Large intestine (tissue), 3 donors: ENCODE results near the gene ITGAV. TPM values are rescaled to one million over a fixed set of nuclear protein-coding genes. Genes with fewer than 3 reads are reported as not detected.

Source experiments
- DNase-seq, 2 donors: peaks; one replicate each; pipeline versions ENCODE4 v3.0.0 to v3.0.0-alpha.2; 2013
- H3K27ac ChIP-seq: one replicate; pipeline ENCODE4 v1.5.1; 2013; ENCODE audit warnings: low read length
- H3K27me3 ChIP-seq: 2 replicates; pipeline ENCODE4 v1.6.1; 2013; ENCODE audit warnings: low read length; ENCODE audit not compliant: control insufficient read depth, insufficient read depth
- H3K36me3 ChIP-seq: 2 replicates; pipeline ENCODE4 v1.6.1; 2013; ENCODE audit warnings: low read length; ENCODE audit not compliant: control insufficient read depth, insufficient read depth
- H3K4me1 ChIP-seq: one replicate; pipeline ENCODE4 v1.6.1; 2013; ENCODE audit warnings: low read length; ENCODE audit not compliant: control insufficient read depth, insufficient read depth
- H3K4me3 ChIP-seq: one replicate; pipeline ENCODE4 v1.5.1; 2013; ENCODE audit warnings: low read length
- H3K9me3 ChIP-seq: one replicate; pipeline ENCODE4 v1.6.1; 2013; ENCODE audit warnings: mild to moderate bottlenecking, low read depth, low read length, moderate library complexity; ENCODE audit not compliant: control insufficient read depth
- WGBS: methylation state at CpG from one replicate; pipeline ENCODE4 v1.1.5; 2013; ENCODE audit warnings: low lambda C conversion rate; ENCODE audit not compliant: insufficient coverage; 5-methylcytosine and 5-hydroxymethylcytosine counted together
- polyA plus RNA-seq: library from polyadenylated mRNA; unstranded; fragments of 120-200 nt; gene quantifications from one replicate; pipeline ENCODE4 v1.2.1, GENCODE V29; 2013

ITGAV gene
- polyA plus RNA-seq, 1 donor = 46.4 TPM

DNA sequence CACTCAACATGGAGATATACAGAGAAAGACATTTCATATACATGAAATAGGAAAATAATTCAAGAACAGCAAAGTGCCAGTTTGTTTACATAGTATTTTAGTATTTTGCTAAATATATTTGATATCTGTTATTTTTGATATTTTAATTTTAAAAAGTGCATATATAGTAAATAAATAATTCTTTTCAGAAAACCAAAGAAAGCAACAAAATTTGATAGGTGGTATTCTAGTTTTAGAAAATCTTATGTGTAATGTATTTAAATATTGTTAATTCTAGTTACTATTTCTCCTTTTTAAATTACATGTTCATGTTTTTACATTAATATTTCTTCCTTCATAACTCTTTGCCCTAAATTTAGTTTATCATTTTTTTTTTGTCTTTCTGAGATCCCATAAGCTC is 69.5 kb downstream of the ITGAV start:
- H3K9me3 ChIP-seq = no peaks in the 10 kb centered on the region
- no peak overlapping the region for H3K4me3 ChIP-seq
- peaks cover 33% of the 10 kb centered on the region for H3K36me3 ChIP-seq
- H3K27me3 ChIP-seq = no peaks in the 10 kb centered on the region
- DNase-seq = no peak
- H3K4me1 ChIP-seq = no peaks in the 10 kb centered on the region
- no peak overlapping the region for H3K27ac ChIP-seq

DNA sequence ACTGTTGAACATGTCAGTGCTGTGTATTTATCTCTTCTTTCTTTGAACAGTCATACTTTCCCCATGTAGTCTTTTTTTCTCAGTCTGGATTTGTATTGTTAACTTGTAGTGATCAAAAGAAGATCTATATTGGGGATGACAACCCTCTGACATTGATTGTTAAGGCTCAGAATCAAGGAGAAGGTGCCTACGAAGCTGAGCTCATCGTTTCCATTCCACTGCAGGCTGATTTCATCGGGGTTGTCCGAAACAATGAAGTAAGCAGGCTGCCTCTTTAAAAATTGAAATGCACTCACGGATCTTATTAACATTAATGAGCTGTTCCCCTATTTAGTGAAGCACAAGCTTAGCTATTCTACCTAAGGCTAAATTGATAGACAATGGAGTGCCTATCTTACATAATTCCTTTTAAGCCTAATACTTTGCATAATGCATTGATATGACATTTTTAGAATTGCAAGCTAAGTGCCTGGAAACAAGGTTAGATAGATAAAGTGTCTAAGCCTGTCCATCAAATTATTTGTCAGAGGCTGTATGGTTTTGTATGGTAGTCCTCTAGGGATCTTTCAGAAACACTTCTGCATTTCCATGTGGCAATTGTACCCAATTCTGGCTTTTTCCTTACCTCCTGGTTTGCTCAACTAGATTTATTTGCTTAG is 74.7 kb downstream of the ITGAV start:
- Histone ChIP-seq H3K27me3 (no peaks in the 10 kb centered on the region), H3K4me3 (no peak overlapping the region), H3K4me1 (no peaks in the 10 kb centered on the region), H3K9me3 (no peaks in the 10 kb centered on the region), H3K27ac (no peak overlapping the region), H3K36me3 (peaks cover 48% of the 10 kb centered on the region)
- no CpG with 5 or more reads among the region's 5 CpGs for WGBS
- no peak for DNase-seq

DNA sequence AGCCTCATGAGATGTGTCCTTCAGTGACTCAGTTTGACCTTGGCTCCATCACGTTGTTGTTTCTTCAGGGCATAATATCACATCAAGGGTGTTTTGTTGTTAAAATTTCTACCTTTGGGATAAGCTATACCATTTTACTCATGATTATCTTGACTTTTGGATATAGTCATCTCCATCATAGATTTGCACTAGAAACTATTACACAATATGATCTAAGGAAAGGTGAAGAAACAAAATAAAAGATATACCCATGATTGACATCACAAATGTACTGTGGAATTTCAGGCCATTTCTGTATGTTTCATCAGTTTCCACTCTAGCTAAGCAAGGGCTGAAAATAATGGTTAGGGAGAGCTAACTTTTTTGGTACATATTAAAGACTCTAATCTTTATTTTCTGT is 79.3 kb downstream of the ITGAV start:
- Histone ChIP-seq H3K27ac (no peak overlapping the region), H3K27me3 (no peaks in the 10 kb centered on the region), H3K4me1 (no peaks in the 10 kb centered on the region), H3K9me3 (peaks cover 4% of the 10 kb centered on the region), H3K36me3 (peaks cover 76% of the 10 kb centered on the region), H3K4me3 (no peak overlapping the region)
- DNase-seq = no peak
- no CpG with 5 or more reads among the region's 1 CpG for WGBS

DNA sequence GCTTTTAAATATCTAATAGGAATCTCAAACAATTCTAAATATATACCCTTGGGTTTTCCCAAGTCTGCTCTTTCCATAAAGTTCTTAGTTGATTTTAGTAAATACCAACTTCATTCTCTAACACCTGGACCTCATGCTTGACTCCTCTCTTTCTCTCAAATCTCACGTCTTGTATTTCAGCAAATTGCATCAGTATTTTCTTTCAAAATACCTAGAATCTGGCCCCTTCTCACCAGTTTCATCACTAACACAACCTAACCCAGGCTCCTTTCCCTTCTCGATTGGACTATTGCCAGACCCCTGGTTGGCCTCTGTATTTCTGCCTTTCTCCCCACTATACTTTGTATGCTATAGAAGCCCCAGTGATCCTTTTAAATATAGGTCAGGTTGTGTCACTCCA is 81.0 kb downstream of the ITGAV start:
- Histone ChIP-seq H3K9me3 (peaks cover 4% of the 10 kb centered on the region), H3K4me1 (no peaks in the 10 kb centered on the region), H3K27me3 (no peaks in the 10 kb centered on the region), H3K4me3 (no peak overlapping the region), H3K36me3 (peaks cover 72% of the 10 kb centered on the region), H3K27ac (no peak overlapping the region)
- 80% methylated on average over 1 of the region's 2 CpGs for WGBS
- DNase-seq = no peak

DNA sequence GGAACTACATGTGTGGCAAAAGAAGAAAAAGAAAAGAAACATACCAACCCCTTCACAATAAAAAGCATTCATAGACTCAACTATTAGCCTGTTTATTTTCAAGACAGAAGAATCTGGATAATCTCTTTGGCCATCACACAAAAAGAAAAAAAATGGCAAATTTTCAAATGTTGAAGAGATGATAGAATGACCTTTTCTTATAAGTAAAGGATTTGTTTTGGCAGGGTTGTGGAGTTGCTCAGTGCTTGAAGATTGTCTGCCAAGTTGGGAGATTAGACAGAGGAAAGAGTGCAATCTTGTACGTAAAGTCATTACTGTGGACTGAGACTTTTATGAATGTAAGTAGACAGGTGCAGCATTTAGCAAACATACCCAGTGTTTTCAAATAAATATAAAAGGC is 85.5 kb downstream of the ITGAV start:
- WGBS = 100% methylated on average over 1 of the region's 1 CpG
- no peak for DNase-seq

DNA sequence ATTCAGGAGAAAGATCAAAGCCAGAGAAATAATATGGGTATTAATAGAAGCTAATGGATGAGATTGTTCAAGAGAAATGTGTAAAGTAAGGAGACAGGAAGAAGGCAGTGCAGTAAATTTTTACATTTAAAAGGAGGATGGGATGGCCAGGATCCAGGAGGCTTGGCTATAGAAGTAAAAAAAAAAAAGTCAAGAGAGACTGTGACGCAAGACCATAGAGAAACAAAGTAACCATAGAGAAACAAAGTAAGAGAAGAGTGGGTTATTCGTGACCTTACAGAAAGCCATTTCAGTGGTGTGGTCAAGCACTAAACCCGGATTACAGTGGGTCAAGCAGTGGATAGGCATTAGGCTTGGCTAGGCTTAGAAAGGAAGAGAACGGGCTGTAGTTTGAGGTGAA is 93.5 kb downstream of the ITGAV start:
- Histone ChIP-seq H3K36me3 (no peaks in the 10 kb centered on the region), H3K27me3 (no peaks in the 10 kb centered on the region), H3K4me3 (no peak overlapping the region), H3K9me3 (no peaks in the 10 kb centered on the region), H3K4me1 (no peaks in the 10 kb centered on the region), H3K27ac (no peak overlapping the region)
- DNase-seq = no peak
- WGBS = 100% methylated on average over 1 of the region's 4 CpGs

More for the DNA sequence above, 85.5 kb downstream of the ITGAV start:
- Histone ChIP-seq H3K27ac (no peak overlapping the region), H3K9me3 (peaks cover 4% of the 10 kb centered on the region), H3K36me3 (peaks cover 51% of the 10 kb centered on the region), H3K4me3 (no peak overlapping the region), H3K4me1 (no peaks in the 10 kb centered on the region), H3K27me3 (no peaks in the 10 kb centered on the region)

DNA sequence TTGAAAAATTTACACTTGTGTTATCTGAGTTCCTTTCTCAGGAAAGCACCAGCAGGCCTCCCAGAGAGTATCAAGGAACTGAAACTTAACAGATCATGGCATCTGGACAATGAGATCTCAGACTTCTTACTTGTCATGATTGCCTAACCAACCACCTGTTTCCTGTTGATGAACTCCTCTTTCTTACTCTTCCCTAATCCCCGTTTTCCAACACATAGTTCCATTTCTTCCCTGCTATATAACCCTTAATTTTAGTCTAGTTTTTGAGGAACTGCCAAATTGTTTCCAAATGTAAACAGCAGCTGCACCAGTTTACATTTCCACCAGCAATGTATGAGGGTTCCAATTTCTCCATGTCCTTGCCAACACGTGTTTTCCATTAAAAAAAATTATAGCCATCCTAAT is 98.0 kb downstream of the ITGAV start:
- no peak overlapping the region for H3K4me3 ChIP-seq
- H3K36me3 ChIP-seq = no peaks in the 10 kb centered on the region
- DNase-seq = no peak
- WGBS = 100% methylated on average over 1 of the region's 2 CpGs
- H3K27ac ChIP-seq = no peak overlapping the region
- H3K4me1 ChIP-seq = no peaks in the 10 kb centered on the region
- H3K9me3 ChIP-seq = no peaks in the 10 kb centered on the region
- peaks cover 4% of the 10 kb centered on the region for H3K27me3 ChIP-seq

DNA sequence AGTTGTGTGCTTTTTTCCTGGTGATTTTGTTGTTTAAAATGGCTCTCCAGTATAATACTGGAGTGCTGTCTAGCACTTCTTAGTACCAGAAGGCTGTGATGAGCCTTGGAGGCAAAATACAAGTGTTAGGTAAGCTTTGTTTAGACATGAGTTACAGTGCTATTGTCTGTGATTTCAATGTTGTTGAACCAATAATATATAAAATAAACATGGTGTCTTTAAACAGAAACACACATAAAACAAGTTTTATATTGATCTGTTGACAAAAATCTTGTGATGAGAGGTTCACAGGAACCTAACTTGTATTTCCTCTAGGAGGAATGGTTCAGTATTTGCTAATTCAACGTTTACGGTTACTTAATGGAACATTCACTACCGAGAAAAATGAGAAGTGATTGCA is 99.0 kb downstream of the ITGAV start:
- Histone ChIP-seq H3K36me3 (no peaks in the 10 kb centered on the region), H3K27me3 (peaks cover 11% of the 10 kb centered on the region), H3K4me1 (no peaks in the 10 kb centered on the region), H3K9me3 (no peaks in the 10 kb centered on the region), H3K27ac (no peak overlapping the region), H3K4me3 (no peak overlapping the region)
- no peak for DNase-seq
- WGBS = no CpG with 5 or more reads among the region's 3 CpGs

DNA sequence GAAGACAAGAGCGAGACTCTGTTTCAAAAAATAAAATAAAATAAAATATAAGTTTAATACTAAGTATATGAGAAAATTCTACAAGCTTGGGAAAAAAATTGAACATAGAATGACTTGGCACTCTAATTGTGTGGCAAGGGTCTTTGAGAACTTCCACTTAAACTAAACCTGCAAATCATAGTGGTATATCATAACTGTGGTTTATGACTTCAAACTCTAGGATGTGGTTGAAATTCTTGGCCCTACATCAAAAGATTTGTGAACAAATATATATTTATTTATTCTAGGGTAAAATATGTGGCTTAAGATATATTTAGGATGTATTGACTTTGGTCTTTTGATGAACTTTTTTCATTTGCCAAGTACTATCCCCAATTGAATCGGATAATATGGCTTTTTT is 100.9 kb downstream of the ITGAV start:
- 100% methylated on average over 1 of the region's 2 CpGs for WGBS
- no peaks in the 10 kb centered on the region for H3K9me3 ChIP-seq
- no peaks in the 10 kb centered on the region for H3K36me3 ChIP-seq
- H3K27me3 ChIP-seq = peaks cover 26% of the 10 kb centered on the region
- no peak for DNase-seq
- no peaks in the 10 kb centered on the region for H3K4me1 ChIP-seq
- H3K4me3 ChIP-seq = no peak overlapping the region
- no peak overlapping the region for H3K27ac ChIP-seq

DNA sequence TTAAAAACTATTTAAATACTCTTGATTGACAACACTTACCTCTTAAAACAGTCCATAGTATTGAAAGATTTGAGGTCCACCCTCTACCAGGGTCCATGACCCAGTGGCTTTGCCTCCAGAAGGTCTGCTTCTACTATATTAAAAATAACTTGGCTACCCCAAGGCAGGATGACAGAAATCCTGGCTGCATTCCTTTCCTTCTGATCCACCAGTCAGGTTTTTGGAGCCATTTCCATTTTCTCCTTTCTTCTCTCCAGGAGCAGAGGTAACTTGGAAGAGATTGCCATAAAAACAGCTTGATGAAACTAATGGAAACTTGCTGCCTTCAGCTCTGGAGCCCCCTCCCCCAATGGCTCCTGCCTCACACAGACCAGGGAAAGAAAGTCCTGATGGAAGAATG is 101.4 kb downstream of the ITGAV start:
- Histone ChIP-seq H3K36me3 (no peaks in the 10 kb centered on the region), H3K9me3 (no peaks in the 10 kb centered on the region), H3K4me1 (no peaks in the 10 kb centered on the region), H3K27me3 (peaks cover 26% of the 10 kb centered on the region), H3K27ac (no peak overlapping the region), H3K4me3 (no peak overlapping the region)
- no peak for DNase-seq

DNA sequence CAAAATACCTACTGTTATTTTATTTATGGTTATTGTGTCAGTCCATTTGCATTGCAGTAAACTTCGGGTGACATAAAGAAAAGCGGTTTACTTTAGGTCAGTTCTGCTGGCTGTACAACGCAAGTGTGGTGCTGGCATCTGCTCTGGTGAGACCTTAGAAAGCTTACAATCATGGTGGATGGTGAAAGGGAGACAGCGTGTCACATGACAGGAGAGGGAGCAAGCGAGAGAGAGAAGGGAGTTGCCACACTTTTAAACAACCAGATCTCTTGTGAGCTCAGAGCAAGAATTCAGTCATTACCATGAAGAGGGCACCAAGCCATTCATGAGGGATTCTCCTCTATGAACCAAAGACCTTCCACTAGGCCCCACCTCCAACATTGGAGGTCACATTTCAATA is 102.0 kb downstream of the ITGAV start:
- no CpG with 5 or more reads among the region's 5 CpGs for WGBS
- Histone ChIP-seq H3K4me1 (no peaks in the 10 kb centered on the region), H3K27ac (no peak overlapping the region), H3K9me3 (no peaks in the 10 kb centered on the region), H3K4me3 (no peak overlapping the region), H3K27me3 (peaks cover 26% of the 10 kb centered on the region), H3K36me3 (no peaks in the 10 kb centered on the region)
- DNase-seq = no peak
